K562 (cell line): Measurements from ENCODE around the gene ZNF699. TPM values are rescaled to one million over a fixed set of nuclear protein-coding genes. Genes with fewer than 3 reads are reported as not detected.

Source experiments
- ETV6 ChIP-seq, 3 experiments: fragments of 150-350 bp in 1 of 3; sonication (generic) in 1 of 3; formaldehyde crosslinking in 1 of 3; IDR thresholded peaks; 2 replicates each; pipeline versions ENCODE4 v1.6.1 to v1.8.0; 2014 to 2022; ENCODE audit warnings: borderline replicate concordance in 2 of 3, low read depth in 2 of 3, antibody characterized with exemption in 1 of 3, low read length in 1 of 3, mild to moderate bottlenecking in 1 of 3, missing genetic modification reagents in 1 of 3
- RBM17 ChIP-seq: fragments of 200-400 bp; formaldehyde crosslinking; IDR thresholded peaks from 2 replicates; pipeline ENCODE4 v1.6.1; 2017; ENCODE audit warnings: low read depth, mild to moderate bottlenecking, low read length, borderline replicate concordance
- TGIF2 ChIP-seq: sonication (generic); formaldehyde crosslinking; IDR thresholded peaks from 2 replicates; pipeline ENCODE4 v1.8.1; 2022; ENCODE audit warnings: mild to moderate bottlenecking, missing genetic modification reagents, moderate library complexity
- ZFP30 ChIP-seq: fragments of 250-450 bp; sonication (Bioruptor Pico); IDR thresholded peaks from 2 replicates; pipeline ENCODE4 v1.8.0; 2022; ENCODE audit warnings: moderate library complexity, mild to moderate bottlenecking, inconsistent platforms, borderline replicate concordance
- ZNF23 ChIP-seq: fragments of 250-450 bp; sonication (Bioruptor Pico); IDR thresholded peaks from 2 replicates; pipeline ENCODE4 v1.4.0; 2020; ENCODE audit warnings: mild to moderate bottlenecking
- ZNF41 ChIP-seq: fragments of 250-450 bp; sonication (Bioruptor Pico); conservative IDR thresholded peaks from 2 replicates; pipeline ENCODE4 v1.4.0; 2020; ENCODE audit warnings: mild to moderate bottlenecking
- polyA plus RNA-seq, 8 experiments: library from polyadenylated mRNA; depleted of rRNA in 4 of 8; stranded (reverse) in 5 of 8; unstranded in 3 of 8; fragments of >200 nt; fragmentation: Nextera tagmentation in 2 of 8; fragmentation: Illumina TruSeq in 1 of 8; extraction: Ambion mirVana in 2 of 8; extraction: Trizol in 1 of 8; gene quantifications; 2 replicates each; pipeline versions ENCODE4 v1.2.1 to v1.2.3, GENCODE V29; 2011 to 2014; ENCODE audit warnings: inconsistent platforms in 1 of 8, missing spikeins in 1 of 8
- total RNA-seq, 7 experiments: library from RNA; depleted of rRNA in 6 of 7; stranded (reverse); fragments of >200 nt in 6 of 7; fragmentation: Illumina TruSeq in 2 of 7; extraction: Trizol in 2 of 7; gene quantifications; 2 replicates each; pipeline versions ENCODE4 v1.2.1 to v1.2.3, GENCODE V29; 2011 to 2021; ENCODE audit warnings: low replicate concordance in 1 of 7
- TF ChIP-seq, protein P1 (sequence below), 3 experiments: fragments of 200-800 bp in 1 of 3; sonication (Bioruptor generic) in 1 of 3; sonication (generic) in 1 of 3; formaldehyde crosslinking in 1 of 3; IDR thresholded peaks; 2 replicates each; pipeline versions ENCODE4 v1.6.1 to v1.8.0; 2016 to 2022; ENCODE audit warnings: mild to moderate bottlenecking in 2 of 3, missing compliant biosample characterization in 2 of 3, missing genetic modification characterization in 2 of 3, missing genetic modification reagents in 1 of 3
- TF ChIP-seq, protein P2 (sequence below): IDR thresholded peaks from 3 replicates; pipeline ENCODE4 v1.6.1; 2011; ENCODE audit warnings: borderline replicate concordance, mild to moderate bottlenecking; ENCODE audit not compliant: insufficient read length, insufficient read depth
- TF ChIP-seq, protein P3 (sequence below): fragments of 450-650 bp; IDR thresholded peaks from 2 replicates; pipeline ENCODE4 v1.6.1; 2017; ENCODE audit warnings: antibody characterized with exemption, mild to moderate bottlenecking
- TF ChIP-seq, protein P4 (sequence below): fragments of 250-450 bp; sonication (Bioruptor Pico); IDR thresholded peaks from 2 replicates; pipeline ENCODE4 v1.5.0; 2021; ENCODE audit warnings: mild to moderate bottlenecking, moderate library complexity

The ZNF699 gene
- total and polyA plus RNA-seq, 9 of the 15 experiments (the other 6 are each of a cell fraction or from before 2014, with no cell fraction given) = 0.08 to 4.1 (median 3.1) TPM

DNA sequence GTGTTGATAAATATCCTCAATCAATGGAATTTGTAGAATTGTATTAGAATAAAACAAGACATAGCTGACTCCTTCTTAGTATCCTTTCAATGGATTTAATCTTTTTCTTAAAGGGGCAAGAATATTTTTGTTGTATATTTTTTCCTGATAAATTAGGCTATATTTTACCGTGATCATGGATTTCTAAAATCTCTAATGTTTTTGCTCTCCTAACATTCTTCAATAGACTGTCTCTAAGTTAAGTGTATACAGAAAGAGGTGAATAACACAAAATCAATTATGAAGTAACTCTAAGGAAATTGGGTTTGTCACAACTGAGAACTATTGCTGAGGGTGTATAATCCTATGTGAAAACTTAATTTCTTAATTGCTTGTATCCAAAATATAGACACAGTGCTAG is 59.0 kb downstream of the ZNF699 start, which contains the start of gene OR7E24 (continued):
- TF ChIP-seq, protein P1, sequence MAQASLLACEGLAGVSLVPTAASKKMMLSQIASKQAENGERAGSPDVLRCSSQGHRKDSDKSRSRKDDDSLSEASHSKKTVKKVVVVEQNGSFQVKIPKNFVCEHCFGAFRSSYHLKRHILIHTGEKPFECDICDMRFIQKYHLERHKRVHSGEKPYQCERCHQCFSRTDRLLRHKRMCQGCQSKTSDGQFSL (CRISPR knock-in tag; IDR thresholded peaks at IDR 0.05) = no peak
- TF ChIP-seq, protein P1 (tag; IDR thresholded peaks at IDR 0.05) = no peak
- no peak for TF ChIP-seq ZNF23 (CRISPR knock-in tag)
- TF ChIP-seq TGIF2 (CRISPR knock-in tag) = no peak
- TF ChIP-seq RBM17 = no peak
- TF ChIP-seq ZFP30 = no peak
- TF ChIP-seq, protein P2, sequence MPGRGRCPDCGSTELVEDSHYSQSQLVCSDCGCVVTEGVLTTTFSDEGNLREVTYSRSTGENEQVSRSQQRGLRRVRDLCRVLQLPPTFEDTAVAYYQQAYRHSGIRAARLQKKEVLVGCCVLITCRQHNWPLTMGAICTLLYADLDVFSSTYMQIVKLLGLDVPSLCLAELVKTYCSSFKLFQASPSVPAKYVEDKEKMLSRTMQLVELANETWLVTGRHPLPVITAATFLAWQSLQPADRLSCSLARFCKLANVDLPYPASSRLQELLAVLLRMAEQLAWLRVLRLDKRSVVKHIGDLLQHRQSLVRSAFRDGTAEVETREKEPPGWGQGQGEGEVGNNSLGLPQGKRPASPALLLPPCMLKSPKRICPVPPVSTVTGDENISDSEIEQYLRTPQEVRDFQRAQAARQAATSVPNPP = no peak
- no peak for TF ChIP-seq ZNF41 (CRISPR knock-in tag)
- TF ChIP-seq, protein P3, sequence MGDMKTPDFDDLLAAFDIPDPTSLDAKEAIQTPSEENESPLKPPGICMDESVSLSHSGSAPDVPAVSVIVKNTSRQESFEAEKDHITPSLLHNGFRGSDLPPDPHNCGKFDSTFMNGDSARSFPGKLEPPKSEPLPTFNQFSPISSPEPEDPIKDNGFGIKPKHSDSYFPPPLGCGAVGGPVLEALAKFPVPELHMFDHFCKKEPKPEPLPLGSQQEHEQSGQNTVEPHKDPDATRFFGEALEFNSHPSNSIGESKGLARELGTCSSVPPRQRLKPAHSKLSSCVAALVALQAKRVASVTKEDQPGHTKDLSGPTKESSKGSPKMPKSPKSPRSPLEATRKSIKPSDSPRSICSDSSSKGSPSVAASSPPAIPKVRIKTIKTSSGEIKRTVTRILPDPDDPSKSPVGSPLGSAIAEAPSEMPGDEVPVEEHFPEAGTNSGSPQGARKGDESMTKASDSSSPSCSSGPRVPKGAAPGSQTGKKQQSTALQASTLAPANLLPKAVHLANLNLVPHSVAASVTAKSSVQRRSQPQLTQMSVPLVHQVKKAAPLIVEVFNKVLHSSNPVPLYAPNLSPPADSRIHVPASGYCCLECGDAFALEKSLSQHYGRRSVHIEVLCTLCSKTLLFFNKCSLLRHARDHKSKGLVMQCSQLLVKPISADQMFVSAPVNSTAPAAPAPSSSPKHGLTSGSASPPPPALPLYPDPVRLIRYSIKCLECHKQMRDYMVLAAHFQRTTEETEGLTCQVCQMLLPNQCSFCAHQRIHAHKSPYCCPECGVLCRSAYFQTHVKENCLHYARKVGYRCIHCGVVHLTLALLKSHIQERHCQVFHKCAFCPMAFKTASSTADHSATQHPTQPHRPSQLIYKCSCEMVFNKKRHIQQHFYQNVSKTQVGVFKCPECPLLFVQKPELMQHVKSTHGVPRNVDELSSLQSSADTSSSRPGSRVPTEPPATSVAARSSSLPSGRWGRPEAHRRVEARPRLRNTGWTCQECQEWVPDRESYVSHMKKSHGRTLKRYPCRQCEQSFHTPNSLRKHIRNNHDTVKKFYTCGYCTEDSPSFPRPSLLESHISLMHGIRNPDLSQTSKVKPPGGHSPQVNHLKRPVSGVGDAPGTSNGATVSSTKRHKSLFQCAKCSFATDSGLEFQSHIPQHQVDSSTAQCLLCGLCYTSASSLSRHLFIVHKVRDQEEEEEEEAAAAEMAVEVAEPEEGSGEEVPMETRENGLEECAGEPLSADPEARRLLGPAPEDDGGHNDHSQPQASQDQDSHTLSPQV = no peak
- TF ChIP-seq, protein P4, sequence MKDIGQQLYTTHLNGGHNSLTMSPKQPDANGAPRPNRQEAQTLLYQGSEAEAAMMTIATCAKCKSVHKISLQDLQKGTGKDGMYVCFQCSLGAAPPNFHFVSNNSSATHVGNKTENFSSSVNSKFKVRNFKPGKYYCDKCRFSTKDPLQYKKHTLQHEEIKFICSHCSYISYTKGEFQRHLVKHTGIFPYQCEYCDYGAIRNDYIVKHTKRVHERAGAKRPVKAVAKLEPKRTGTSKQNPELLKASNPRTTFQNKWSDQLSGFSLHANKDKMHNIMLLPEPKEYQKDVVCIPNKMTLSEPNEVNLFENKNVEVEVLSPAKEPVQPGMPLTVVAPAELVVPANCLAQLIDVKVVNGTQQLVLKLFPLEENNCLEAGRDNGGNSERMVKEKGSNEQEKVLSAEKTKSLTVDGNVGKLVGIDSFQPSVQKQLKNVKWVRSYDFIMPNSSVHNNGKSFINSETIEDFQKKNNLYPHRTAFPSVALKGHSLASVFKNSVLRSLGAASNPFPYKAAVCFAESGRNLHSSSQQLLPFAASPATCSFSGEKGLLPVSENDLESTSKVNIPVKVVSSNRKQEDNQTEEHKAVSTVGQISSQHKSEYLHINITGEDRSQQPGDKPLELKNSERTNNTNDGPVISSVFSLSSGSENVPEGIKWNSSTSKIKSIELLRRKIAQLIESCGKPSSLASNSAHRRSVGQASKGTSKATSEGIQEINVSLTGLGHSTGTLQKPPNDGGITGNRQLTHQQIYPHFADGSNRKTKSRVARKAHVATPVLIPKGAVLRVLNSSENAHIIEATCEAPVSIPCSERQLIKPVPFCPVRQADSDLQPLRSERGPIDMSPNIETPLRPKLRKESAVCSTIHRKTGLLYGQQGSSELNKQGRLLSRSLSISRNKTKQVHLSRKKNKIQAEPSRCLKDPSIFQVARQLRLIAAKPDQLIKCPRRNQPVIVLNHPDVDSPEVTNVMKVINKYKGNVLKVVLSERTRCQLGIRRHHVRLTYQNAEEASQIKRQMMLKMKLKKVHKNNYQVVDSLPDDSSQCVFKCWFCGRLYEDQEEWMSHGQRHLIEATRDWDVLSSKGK (CRISPR knock-in tag) = no peak
- TF ChIP-seq ETV6 (IDR thresholded peaks at IDR 0.05; ENCODE audit: borderline replicate concordance in 1 of 2, low read depth in 2 of 2, low read length in 1 of 2) = no peak
- TF ChIP-seq ETV6 (CRISPR knock-in tag; IDR thresholded peaks at IDR 0.05; ENCODE audit: borderline replicate concordance) = no peak
